Hematopoietic multipotent progenitor cell treated with erythropoietin and hydrocortisone succinate and interleukin-3 and kit ligand, for 6 days (in vitro differentiated cells): ENCODE measurements around the gene EIF2D.

ENCODE experiments used
- DNase-seq: peaks from one replicate; pipeline ENCODE4 v3.0.0-alpha.2; 2015

Gene EIF2D

GRCh38 chr1:206544562-206545257 is 67.6 kb downstream of the EIF2D start:
- DNase-seq, result peak; percentile 78
